ENCODE results near the gene LMX1A.

The LMX1A gene

DNA sequence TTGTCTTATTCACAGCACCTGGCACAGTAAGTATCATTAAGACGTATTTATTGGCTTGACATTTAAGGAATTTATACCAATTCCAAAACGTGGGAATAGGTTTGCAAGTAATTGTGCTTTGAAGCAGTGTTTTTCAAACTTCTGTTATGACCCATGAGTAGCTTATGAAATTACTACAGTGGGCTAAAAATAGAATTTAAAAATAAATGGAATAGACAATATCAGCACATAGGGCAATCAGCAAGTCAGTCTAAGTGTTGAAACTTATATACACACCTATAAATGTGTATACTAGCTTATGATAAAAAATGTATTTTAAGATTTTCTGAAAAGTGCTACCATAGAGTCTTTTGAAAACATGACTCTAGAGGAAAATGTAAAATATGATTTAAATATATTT is 116.6 kb downstream of the LMX1A start:
- no peaks in the 10 kb centered on the region for H3K36me3 ChIP-seq (ENCODE audit: control insufficient read depth, insufficient read depth, low read length)
- H3K27me3 ChIP-seq (ENCODE audit: control insufficient read depth, insufficient read depth, low read length) = peaks cover 5% of the 10 kb centered on the region
- no peaks in the 10 kb centered on the region for H3K4me1 ChIP-seq (ENCODE audit: control insufficient read depth, insufficient read depth, low read length)
- H3K27ac ChIP-seq (ENCODE audit: low read depth, low read length) = no peak overlapping the region
- H3K9ac ChIP-seq (ENCODE audit: low read length) = no peak overlapping the region
- no peak overlapping the region for H3K4me3 ChIP-seq (ENCODE audit: low read length)

DNA sequence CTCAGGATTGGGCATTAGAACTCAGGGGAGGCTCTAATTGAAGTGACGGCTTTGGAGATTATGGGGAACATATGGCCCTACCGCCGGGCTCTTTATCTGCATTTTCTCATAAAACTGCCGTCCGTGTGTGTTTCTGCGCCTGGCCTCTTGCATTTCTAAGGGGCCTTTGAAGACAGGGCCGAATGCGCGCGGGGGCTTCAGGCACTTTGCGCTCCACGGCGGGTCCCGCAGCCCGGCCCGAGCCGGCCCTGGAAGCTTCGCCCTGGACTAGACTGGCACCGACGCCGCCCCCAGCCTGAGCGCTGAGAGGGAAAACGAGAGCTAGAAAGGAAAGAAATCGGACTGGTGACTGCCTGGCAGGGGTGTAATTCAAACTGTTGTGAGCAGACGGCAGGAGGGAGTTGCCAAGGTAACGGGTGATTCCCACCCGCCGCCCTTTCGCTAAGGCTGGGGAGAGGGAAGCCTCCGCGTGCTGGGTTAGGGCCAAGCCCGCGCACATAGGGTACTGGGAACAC is 120.7 kb downstream of the LMX1A start:
- Histone ChIP-seq H3K4me3 (ENCODE audit: low read length) (peak overlapping the region; percentile 38), H3K4me1 (ENCODE audit: control insufficient read depth, insufficient read depth, low read length) (no peaks in the 10 kb centered on the region), H3K27ac (ENCODE audit: low read depth, low read length) (no peak overlapping the region), H3K9ac (ENCODE audit: low read length) (no peak overlapping the region), H3K36me3 (ENCODE audit: control insufficient read depth, insufficient read depth, low read length) (no peaks in the 10 kb centered on the region), H3K27me3 (ENCODE audit: control insufficient read depth, insufficient read depth, low read length) (peaks cover 6% of the 10 kb centered on the region)

DNA sequence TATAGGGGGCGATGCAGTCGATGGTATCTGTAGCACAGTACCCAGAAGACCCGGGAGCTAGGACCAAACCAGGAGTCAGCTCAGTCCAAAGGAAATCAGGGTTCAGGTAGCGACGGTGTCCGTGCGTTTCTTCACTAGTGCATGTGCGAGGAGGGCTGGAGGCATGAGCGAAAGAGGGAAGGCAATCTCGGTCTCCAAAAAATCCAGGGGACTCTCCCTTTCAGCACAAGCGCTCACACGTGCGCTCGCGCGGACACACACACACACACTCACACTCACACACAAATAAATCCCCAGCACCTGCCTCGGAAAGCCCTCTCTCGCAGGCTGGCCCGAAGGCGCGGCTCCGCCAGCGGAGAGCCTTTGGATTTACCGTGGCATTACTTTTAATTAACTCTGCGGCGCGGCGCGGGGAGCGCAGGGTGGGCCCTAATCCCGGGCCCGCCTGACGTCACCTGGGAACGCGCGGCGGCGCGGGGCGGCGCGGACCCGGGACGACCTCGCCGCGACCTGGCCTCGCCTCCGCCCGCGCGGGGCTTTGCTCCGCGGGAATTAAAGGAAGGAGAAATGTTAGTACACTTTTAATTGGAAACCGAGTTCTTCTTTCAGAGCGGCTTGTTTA is 121.2 kb downstream of the LMX1A start:
- Histone ChIP-seq H3K27me3 (ENCODE audit: control insufficient read depth, insufficient read depth, low read length) (peaks cover 6% of the 10 kb centered on the region), H3K9ac (ENCODE audit: low read length) (no peak overlapping the region), H3K36me3 (ENCODE audit: control insufficient read depth, insufficient read depth, low read length) (no peaks in the 10 kb centered on the region), H3K4me3 (ENCODE audit: low read length) (peak overlapping the region; percentile 38), H3K4me1 (ENCODE audit: control insufficient read depth, insufficient read depth, low read length) (no peaks in the 10 kb centered on the region), H3K27ac (ENCODE audit: low read depth, low read length) (no peak overlapping the region)

DNA sequence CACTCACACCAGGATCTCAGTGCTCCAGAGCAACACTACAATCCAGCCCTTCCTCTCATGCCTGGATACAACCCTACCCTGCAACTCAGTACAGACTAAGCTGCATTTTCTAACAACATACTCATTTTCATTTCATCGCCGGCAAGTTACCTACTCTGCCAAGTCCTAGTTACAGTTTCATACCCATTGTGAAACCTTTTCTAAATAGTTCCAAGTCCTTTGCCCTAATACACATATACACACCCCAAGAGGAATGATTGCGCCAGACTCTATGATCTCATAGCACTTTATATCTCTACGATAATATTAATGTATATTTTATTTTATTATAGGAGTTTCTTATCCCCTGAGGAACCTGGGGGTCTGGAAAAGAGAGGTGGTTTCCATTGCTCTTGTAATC is 122.4 kb downstream of the LMX1A start:
- Histone ChIP-seq H3K27ac (ENCODE audit: low read depth, low read length) (no peak overlapping the region), H3K9ac (ENCODE audit: low read length) (no peak overlapping the region), H3K4me1 (ENCODE audit: control insufficient read depth, insufficient read depth, low read length) (no peaks in the 10 kb centered on the region), H3K36me3 (ENCODE audit: control insufficient read depth, insufficient read depth, low read length) (no peaks in the 10 kb centered on the region), H3K4me3 (ENCODE audit: low read length) (no peak overlapping the region), H3K27me3 (ENCODE audit: control insufficient read depth, insufficient read depth, low read length) (peaks cover 6% of the 10 kb centered on the region)

DNA sequence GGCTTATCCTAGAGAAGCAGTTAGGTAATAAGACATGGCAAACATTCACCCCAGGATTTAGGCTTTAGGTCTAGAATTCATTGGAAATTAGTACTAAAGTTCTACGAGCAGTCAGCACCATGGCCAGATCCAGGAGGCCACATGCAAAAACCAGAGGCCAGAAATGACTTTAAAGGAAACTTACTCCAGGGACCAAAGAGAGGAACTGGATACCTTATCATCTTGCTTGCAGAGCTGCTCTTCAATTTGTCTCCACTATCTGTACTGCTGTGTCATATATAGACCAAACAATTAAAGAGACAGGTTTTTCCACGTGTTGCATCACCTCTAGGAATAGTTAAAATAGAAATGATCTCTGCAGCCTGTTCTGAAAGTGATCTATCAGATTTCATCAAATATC is 127.8 kb downstream of the LMX1A start:
- H3K9ac ChIP-seq (ENCODE audit: low read length) = no peak overlapping the region
- H3K36me3 ChIP-seq (ENCODE audit: control insufficient read depth, insufficient read depth, low read length) = no peaks in the 10 kb centered on the region
- H3K4me3 ChIP-seq (ENCODE audit: low read length) = no peak overlapping the region
- no peaks in the 10 kb centered on the region for H3K4me1 ChIP-seq (ENCODE audit: control insufficient read depth, insufficient read depth, low read length)
- H3K27ac ChIP-seq (ENCODE audit: low read depth, low read length) = no peak overlapping the region
- no peaks in the 10 kb centered on the region for H3K27me3 ChIP-seq (ENCODE audit: control insufficient read depth, insufficient read depth, low read length)

DNA sequence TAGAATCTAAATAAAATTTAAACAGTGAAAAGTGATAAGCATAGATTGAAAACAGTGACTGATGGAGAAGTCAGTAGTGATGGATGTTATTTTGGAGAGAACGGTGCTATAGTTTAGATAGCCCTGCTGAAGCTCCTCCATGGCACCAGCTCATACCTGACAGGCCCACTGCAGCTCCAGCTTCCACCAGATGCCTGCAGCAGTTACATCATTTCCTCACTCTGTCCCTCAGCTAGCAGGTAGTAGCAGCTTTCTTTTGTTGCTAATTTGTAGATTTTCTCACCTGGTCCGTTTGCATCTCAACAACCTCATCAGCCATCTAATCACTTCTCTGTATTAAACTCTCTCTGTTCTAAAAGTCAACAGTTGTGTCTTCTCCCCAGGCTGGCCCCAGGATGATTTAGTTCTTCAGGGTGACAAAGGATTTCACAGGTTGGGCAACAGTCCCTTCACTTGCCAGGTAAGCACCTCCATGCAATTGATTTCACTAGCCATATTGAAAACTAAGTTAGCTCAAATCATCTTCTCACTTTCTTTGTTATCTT is 128.3 kb downstream of the LMX1A start:
- H3K27me3 ChIP-seq (ENCODE audit: control insufficient read depth, insufficient read depth, low read length) = no peaks in the 10 kb centered on the region
- no peaks in the 10 kb centered on the region for H3K4me1 ChIP-seq (ENCODE audit: control insufficient read depth, insufficient read depth, low read length)
- H3K4me3 ChIP-seq (ENCODE audit: low read length) = no peak overlapping the region
- H3K36me3 ChIP-seq (ENCODE audit: control insufficient read depth, insufficient read depth, low read length) = no peaks in the 10 kb centered on the region
- no peak overlapping the region for H3K27ac ChIP-seq (ENCODE audit: low read depth, low read length)
- no peak overlapping the region for H3K9ac ChIP-seq (ENCODE audit: low read length)

DNA sequence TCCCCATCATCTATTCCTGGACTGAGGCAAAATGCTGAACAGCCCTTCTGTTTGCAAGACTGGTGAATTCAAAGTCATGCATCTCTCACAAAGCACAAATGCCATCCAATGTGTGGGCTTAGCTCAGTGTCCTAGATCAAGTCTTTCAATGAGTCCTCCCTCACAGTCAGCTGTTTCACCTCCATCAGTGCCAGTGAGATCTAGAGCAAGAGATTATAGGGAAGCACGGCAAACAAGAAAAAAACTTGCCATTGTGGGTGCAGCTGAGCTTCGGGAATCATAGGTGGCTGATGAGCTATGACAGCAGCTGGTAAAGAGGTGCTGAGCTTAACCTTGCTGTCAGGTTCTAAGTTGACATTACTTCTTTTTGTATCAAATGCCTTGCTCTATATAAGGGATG is 130.2 kb downstream of the LMX1A start:
- H3K27me3 ChIP-seq (ENCODE audit: control insufficient read depth, insufficient read depth, low read length) = no peaks in the 10 kb centered on the region
- no peak overlapping the region for H3K4me3 ChIP-seq (ENCODE audit: low read length)
- H3K4me1 ChIP-seq (ENCODE audit: control insufficient read depth, insufficient read depth, low read length) = no peaks in the 10 kb centered on the region
- H3K36me3 ChIP-seq (ENCODE audit: control insufficient read depth, insufficient read depth, low read length) = no peaks in the 10 kb centered on the region
- H3K27ac ChIP-seq (ENCODE audit: low read depth, low read length) = no peak overlapping the region
- no peak overlapping the region for H3K9ac ChIP-seq (ENCODE audit: low read length)

DNA sequence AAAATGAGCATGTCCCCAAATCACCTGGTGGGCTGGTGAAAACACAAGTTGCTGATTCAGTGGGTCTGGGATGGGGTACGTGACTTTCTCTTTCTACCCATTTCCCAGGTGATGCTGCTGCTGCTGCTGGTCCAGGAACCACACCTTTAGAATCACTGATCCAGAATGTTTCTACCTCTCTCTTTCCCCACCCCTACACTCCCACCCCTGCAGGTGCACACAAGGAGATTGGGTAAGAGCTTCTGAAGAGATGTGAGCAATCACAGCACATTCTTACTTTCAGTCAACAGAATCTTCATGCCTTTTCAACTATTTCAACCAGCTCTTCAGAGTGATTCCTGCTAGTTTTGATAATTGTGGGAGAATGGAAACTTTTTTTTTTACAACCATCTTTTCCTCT is 130.9 kb downstream of the LMX1A start:
- Histone ChIP-seq H3K4me1 (ENCODE audit: control insufficient read depth, insufficient read depth, low read length) (no peaks in the 10 kb centered on the region), H3K27me3 (ENCODE audit: control insufficient read depth, insufficient read depth, low read length) (no peaks in the 10 kb centered on the region), H3K36me3 (ENCODE audit: control insufficient read depth, insufficient read depth, low read length) (no peaks in the 10 kb centered on the region), H3K9ac (ENCODE audit: low read length) (no peak overlapping the region), H3K4me3 (ENCODE audit: low read length) (no peak overlapping the region), H3K27ac (ENCODE audit: low read depth, low read length) (no peak overlapping the region)

DNA sequence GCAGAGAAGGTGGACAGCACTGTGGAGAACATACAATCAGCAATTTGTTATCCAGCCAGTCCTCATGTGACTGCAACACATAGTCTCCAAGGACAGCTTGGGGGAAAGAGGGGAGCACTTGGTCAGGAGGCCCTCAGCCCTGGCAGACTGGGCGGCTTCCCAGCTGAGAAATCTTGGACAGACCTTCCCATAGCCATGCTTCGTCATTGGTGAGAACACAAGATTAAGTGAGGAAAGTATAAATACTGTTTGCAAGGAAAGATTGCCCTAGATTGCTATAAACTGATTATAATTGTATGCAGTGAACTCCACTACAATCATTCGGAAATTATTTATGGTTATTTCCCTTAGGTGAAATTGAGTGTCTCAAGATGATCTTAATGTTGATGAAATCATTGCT is 131.5 kb downstream of the LMX1A start:
- Histone ChIP-seq H3K27me3 (ENCODE audit: control insufficient read depth, insufficient read depth, low read length) (no peaks in the 10 kb centered on the region), H3K9ac (ENCODE audit: low read length) (no peak overlapping the region), H3K36me3 (ENCODE audit: control insufficient read depth, insufficient read depth, low read length) (no peaks in the 10 kb centered on the region), H3K4me3 (ENCODE audit: low read length) (no peak overlapping the region), H3K4me1 (ENCODE audit: control insufficient read depth, insufficient read depth, low read length) (no peaks in the 10 kb centered on the region), H3K27ac (ENCODE audit: low read depth, low read length) (no peak overlapping the region)

DNA sequence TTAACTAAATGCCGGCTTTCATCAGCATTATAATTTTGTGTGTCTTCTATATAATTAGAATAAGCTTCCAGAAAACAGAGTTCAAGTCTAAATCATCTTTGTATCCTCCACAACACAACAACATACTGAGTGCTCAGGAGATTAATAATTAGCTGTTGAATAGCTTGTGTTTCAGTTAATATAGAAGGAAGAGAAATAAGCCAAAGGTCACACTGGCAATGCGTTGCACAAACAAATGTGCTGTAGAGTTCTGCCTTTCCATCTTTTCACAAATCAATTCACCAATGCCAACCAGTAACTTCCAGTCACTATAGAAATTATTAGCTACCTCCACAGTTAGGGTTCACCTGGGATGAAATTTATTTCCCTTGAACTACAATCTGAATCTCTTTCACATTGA is 132.0 kb downstream of the LMX1A start:
- Histone ChIP-seq H3K9ac (ENCODE audit: low read length) (no peak overlapping the region), H3K4me3 (ENCODE audit: low read length) (no peak overlapping the region), H3K4me1 (ENCODE audit: control insufficient read depth, insufficient read depth, low read length) (no peaks in the 10 kb centered on the region), H3K36me3 (ENCODE audit: control insufficient read depth, insufficient read depth, low read length) (no peaks in the 10 kb centered on the region), H3K27me3 (ENCODE audit: control insufficient read depth, insufficient read depth, low read length) (no peaks in the 10 kb centered on the region), H3K27ac (ENCODE audit: low read depth, low read length) (no peak overlapping the region)

DNA sequence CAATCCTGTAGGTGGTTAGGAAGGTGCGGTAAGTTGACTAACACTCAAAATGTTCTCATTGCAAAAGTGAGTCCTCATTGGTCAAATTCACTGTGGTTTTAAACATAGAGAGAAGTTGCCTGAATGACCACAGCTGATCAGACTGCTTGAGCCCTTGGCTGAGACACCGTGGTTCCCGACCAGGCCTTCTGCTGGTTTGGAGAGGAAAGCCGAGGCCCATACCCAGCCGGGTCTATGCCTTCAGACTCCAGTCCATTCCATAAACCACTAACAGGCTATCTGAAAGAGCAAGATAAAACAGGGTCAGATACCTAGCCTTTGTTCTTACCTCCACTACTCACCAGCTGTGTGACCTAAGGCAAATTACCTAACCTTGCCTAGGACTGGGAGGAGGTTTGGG is 133.9 kb downstream of the LMX1A start:
- Histone ChIP-seq H3K9ac (ENCODE audit: low read length) (no peak overlapping the region), H3K36me3 (ENCODE audit: control insufficient read depth, insufficient read depth, low read length) (no peaks in the 10 kb centered on the region), H3K27ac (ENCODE audit: low read depth, low read length) (no peak overlapping the region), H3K4me3 (ENCODE audit: low read length) (no peak overlapping the region), H3K27me3 (ENCODE audit: control insufficient read depth, insufficient read depth, low read length) (no peaks in the 10 kb centered on the region), H3K4me1 (ENCODE audit: control insufficient read depth, insufficient read depth, low read length) (no peaks in the 10 kb centered on the region)

DNA sequence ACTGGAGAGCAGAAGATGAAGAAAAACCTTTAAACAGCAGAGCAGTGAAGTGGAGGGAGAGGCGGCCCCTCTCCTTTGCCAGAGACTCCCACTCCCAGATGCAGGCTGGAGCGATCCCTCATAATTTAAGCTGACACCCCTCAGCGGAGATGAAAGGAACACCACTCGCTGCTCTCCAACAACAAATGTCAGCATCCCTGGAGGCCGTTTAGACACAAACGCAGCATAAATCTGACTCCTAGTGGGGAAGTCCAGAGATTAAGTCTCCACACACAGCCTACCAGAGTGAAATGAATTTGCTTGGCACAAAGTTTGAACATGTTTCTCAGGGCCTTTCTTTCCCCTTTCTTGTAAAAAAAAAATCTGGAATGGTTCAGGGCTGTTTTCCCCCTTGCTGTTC is 137.8 kb downstream of the LMX1A start:
- H3K27ac ChIP-seq (ENCODE audit: low read depth, low read length) = no peak overlapping the region
- no peaks in the 10 kb centered on the region for H3K27me3 ChIP-seq (ENCODE audit: control insufficient read depth, insufficient read depth, low read length)
- no peak overlapping the region for H3K9ac ChIP-seq (ENCODE audit: low read length)
- H3K36me3 ChIP-seq (ENCODE audit: control insufficient read depth, insufficient read depth, low read length) = no peaks in the 10 kb centered on the region
- H3K4me1 ChIP-seq (ENCODE audit: control insufficient read depth, insufficient read depth, low read length) = no peaks in the 10 kb centered on the region
- H3K4me3 ChIP-seq (ENCODE audit: low read length) = no peak overlapping the region

DNA sequence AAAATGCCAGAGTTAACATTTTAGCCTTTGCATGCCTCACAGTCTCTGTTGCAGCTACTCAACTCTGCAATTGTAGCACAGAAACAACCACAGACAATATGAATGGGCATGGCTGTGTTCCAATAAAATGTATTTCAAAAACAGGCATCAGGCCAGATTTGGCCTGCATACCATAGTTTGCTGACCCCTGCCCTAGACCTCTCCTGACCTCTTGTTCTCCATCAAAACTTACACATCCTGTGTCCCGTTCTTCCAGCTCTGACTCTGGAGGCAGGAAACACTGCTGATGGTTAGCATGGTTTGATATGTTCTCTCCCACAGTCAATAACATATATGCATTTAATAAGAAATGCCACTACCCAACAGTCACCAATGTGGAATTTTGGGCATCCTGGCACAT is 138.6 kb downstream of the LMX1A start:
- H3K9ac ChIP-seq (ENCODE audit: low read length) = no peak overlapping the region
- no peaks in the 10 kb centered on the region for H3K4me1 ChIP-seq (ENCODE audit: control insufficient read depth, insufficient read depth, low read length)
- H3K27me3 ChIP-seq (ENCODE audit: control insufficient read depth, insufficient read depth, low read length) = no peaks in the 10 kb centered on the region
- no peaks in the 10 kb centered on the region for H3K36me3 ChIP-seq (ENCODE audit: control insufficient read depth, insufficient read depth, low read length)
- no peak overlapping the region for H3K4me3 ChIP-seq (ENCODE audit: low read length)
- no peak overlapping the region for H3K27ac ChIP-seq (ENCODE audit: low read depth, low read length)
